GM21360 (cell line): Measurements from ENCODE around the gene GALNT10.

Source experiments
- ATAC-seq: cut with Tn5 transposase; IDR thresholded peaks from one replicate; pipeline ENCODE4 v1.9.1; 2021; ENCODE audit warnings: mild to moderate bottlenecking, moderate library complexity; ENCODE audit not compliant: unreplicated experiment

The GALNT10 gene

GRCh38 chr5:154201108-154201769, 10.7 kb downstream of the GALNT10 start:
- no peak for ATAC-seq

- ATAC-seq = peak; percentile 93
These were observed 12.1 kb downstream of the GALNT10 start for GRCh38 chr5:154202379-154203260.

GRCh38 chr5:154203798-154204578, 13.5 kb downstream of the GALNT10 start:
- ATAC-seq = no peak

GRCh38 chr5:154205441-154206117, 15.0 kb downstream of the GALNT10 start:
- no peak for ATAC-seq

GRCh38 chr5:154206311-154206710, 15.8 kb downstream of the GALNT10 start:
- ATAC-seq = no peak

GRCh38 chr5:154207204-154207603, 16.7 kb downstream of the GALNT10 start:
- no peak for ATAC-seq

- no peak for ATAC-seq
These were observed 19.1 kb downstream of the GALNT10 start for GRCh38 chr5:154209591-154210081.

- no peak for ATAC-seq
These were observed 19.6 kb downstream of the GALNT10 start for GRCh38 chr5:154210163-154210562.

GRCh38 chr5:154211641-154212390, 21.3 kb downstream of the GALNT10 start:
- no peak for ATAC-seq

- ATAC-seq = no peak
These were observed 23.1 kb downstream of the GALNT10 start for GRCh38 chr5:154213592-154213991.

GRCh38 chr5:154214371-154215106, 24.0 kb downstream of the GALNT10 start:
- ATAC-seq = peak; percentile 65

GRCh38 chr5:154215571-154216325, 25.2 kb downstream of the GALNT10 start:
- no peak for ATAC-seq

- ATAC-seq = no peak
These were observed 26.9 kb downstream of the GALNT10 start for GRCh38 chr5:154217462-154217861.

- no peak for ATAC-seq
These were observed 28.3 kb downstream of the GALNT10 start for GRCh38 chr5:154218786-154219185.

- no peak for ATAC-seq
These were observed 30.1 kb downstream of the GALNT10 start for GRCh38 chr5:154220625-154221024.

GRCh38 chr5:154221371-154221896, 30.9 kb downstream of the GALNT10 start:
- peak; percentile 78 for ATAC-seq

- no peak for ATAC-seq
These were observed 31.9 kb downstream of the GALNT10 start for GRCh38 chr5:154222414-154222813.

- ATAC-seq = no peak
These were observed 32.8 kb downstream of the GALNT10 start for GRCh38 chr5:154223320-154223719.
